ENCODE results near the gene DNAJC1.

- TF ChIP-seq CTCF (IDR thresholded peaks at IDR 0.05) (no peak), POLR2A (IDR thresholded peaks at IDR 0.05) (no peak)
Observed at GRCh38 chr10:21751341-21752310, 251.9 kb downstream of the DNAJC1 start.
